H1 (cell line): ENCODE data around the gene SFXN4. TPM values are rescaled to one million over a fixed set of nuclear protein-coding genes. Genes with fewer than 3 reads are reported as not detected.

Source experiments
- CTCF ChIA-PET: fragments of 300-600 bp; sonication (Branson Sonifier 250); formaldehyde crosslinking; loops from one replicate; lab custom pipeline; 2021; ENCODE audit not compliant: partially characterized antibody; lab: Charles Lee
- POLR2A ChIA-PET: fragments of 300-600 bp; sonication (Branson Sonifier 250); formaldehyde crosslinking; loops from one replicate; lab custom pipeline; 2021; ENCODE audit warnings: inconsistent platforms; ENCODE audit not compliant: partially characterized antibody; lab: Charles Lee
- DNase-seq, 2 experiments: peaks; one replicate each; pipeline versions ENCODE4 v3.0.0 to v3.0.0-alpha.2; 2010 to 2022; ENCODE audit warnings: low spot score in 2 of 2, low read depth in 1 of 2, mixed read lengths in 1 of 2
- FAIRE-seq: peaks from 2 replicates; lab custom pipeline; 2011; peaks lifted over from hg19 to GRCh38; lab: Jason Lieb, UNC
- H2AFZ ChIP-seq: 2 replicates; pipeline ENCODE4 v1.8.1; 2012; ENCODE audit warnings: low read length, inconsistent platforms
- H2AK5ac ChIP-seq: 2 replicates; pipeline ENCODE4 v1.6.1; 2013; ENCODE audit warnings: low read depth, low read length
- H2BK120ac ChIP-seq: replicated peaks from 2 replicates; pipeline ENCODE3; 2013; ENCODE audit warnings: low read depth, low read length, inconsistent platforms
- H2BK12ac ChIP-seq: 2 replicates; pipeline ENCODE4 v1.6.1; 2013; ENCODE audit warnings: low read depth, low read length
- H2BK15ac ChIP-seq: 2 replicates; pipeline ENCODE4 v1.6.1; 2013; ENCODE audit warnings: low read length
- H2BK20ac ChIP-seq: 2 replicates; pipeline ENCODE4 v1.6.1; 2013; ENCODE audit warnings: low read length
- H2BK5ac ChIP-seq: 2 replicates; pipeline ENCODE4 v1.6.1; 2013; ENCODE audit warnings: low read depth, low read length
- H3K14ac ChIP-seq: 2 replicates; pipeline ENCODE4 v1.6.1; 2013; ENCODE audit warnings: inconsistent platforms; ENCODE audit not compliant: insufficient read length
- H3K18ac ChIP-seq: 2 replicates; pipeline ENCODE4 v1.6.1; 2013; ENCODE audit warnings: low read length; ENCODE audit errors: extremely low read depth
- H3K23ac ChIP-seq: 2 replicates; pipeline ENCODE4 v1.6.1; 2013; ENCODE audit warnings: inconsistent platforms; ENCODE audit not compliant: insufficient read length
- H3K23me2 ChIP-seq: 2 replicates; pipeline ENCODE4 v1.6.1; 2013; ENCODE audit warnings: low read depth, low read length
- H3K27ac ChIP-seq: 2 replicates; pipeline ENCODE4 v1.6.1; 2011; ENCODE audit warnings: low read depth, low read length, inconsistent platforms
- H3K27me3 ChIP-seq, 4 experiments: replicated peaks in 1 of 4; 1 replicate in 1 of 4; 2 replicates in 3 of 4; pipeline versions ENCODE4 v1.6.1 to v1.8.1; 2011 to 2013; ENCODE audit warnings: low read length in 3 of 4, mild to moderate bottlenecking in 3 of 4, inconsistent platforms in 2 of 4, mixed read lengths in 2 of 4, moderate library complexity in 1 of 4; ENCODE audit not compliant: control insufficient read depth in 3 of 4, insufficient read depth in 3 of 4; ENCODE audit errors: extremely low read depth in 1 of 4
- H3K36me3 ChIP-seq, 4 experiments: 2 replicates each; pipeline versions ENCODE4 v1.6.1 to v1.8.1; 2011 to 2013; ENCODE audit warnings: mild to moderate bottlenecking in 4 of 4, low read length in 3 of 4, moderate library complexity in 2 of 4, control low read depth in 1 of 4, inconsistent platforms in 1 of 4; ENCODE audit not compliant: insufficient read depth in 4 of 4, control insufficient read depth in 2 of 4
- H3K4ac ChIP-seq: replicated peaks from 2 replicates; pipeline ENCODE3; 2013; ENCODE audit warnings: low read length, low read depth, mixed read lengths, inconsistent platforms; ENCODE audit not compliant: insufficient read length
- H3K4me1 ChIP-seq, 4 experiments: replicated peaks in 1 of 4; 1 replicate in 1 of 4; 2 replicates in 3 of 4; pipeline versions ENCODE4 v1.6.1 to v1.8.1; 2011 to 2013; ENCODE audit warnings: low read length in 3 of 4, inconsistent platforms in 2 of 4, mixed read lengths in 1 of 4; ENCODE audit not compliant: insufficient read depth in 4 of 4, control insufficient read depth in 3 of 4
- H3K4me2 ChIP-seq, 2 experiments: 2 replicates each; pipeline versions ENCODE4 v1.6.1 to v1.8.1; 2011 to 2013; ENCODE audit warnings: low read depth in 2 of 2, low read length in 2 of 2, control low read depth in 1 of 2, inconsistent platforms in 1 of 2, mild to moderate bottlenecking in 1 of 2; ENCODE audit not compliant: insufficient read depth in 1 of 2
- H3K4me3 ChIP-seq, 4 experiments: fragments of 200-600, 300-600 bp in 1 of 4; sonication (generic), shearing (Covaris generic), sonication (Bioruptor Twin) in 1 of 4; 2 replicates each; pipeline versions ENCODE4 v1.5.1 to v1.8.1; 2011 to 2016; ENCODE audit warnings: low read length in 4 of 4, low read depth in 3 of 4, control low read depth in 2 of 4, inconsistent platforms in 2 of 4, mild to moderate bottlenecking in 2 of 4, mixed read lengths in 1 of 4, moderate library complexity in 1 of 4; ENCODE audit not compliant: insufficient read depth in 2 of 4; ENCODE audit errors: extremely low read depth in 1 of 4
- H3K56ac ChIP-seq: replicated peaks from 2 replicates; pipeline ENCODE3; 2013; ENCODE audit warnings: low read depth, mild to moderate bottlenecking, mixed read lengths, low read length, inconsistent platforms; ENCODE audit not compliant: insufficient read length
- H3K79me1 ChIP-seq: 2 replicates; pipeline ENCODE4 v1.6.1; 2013; ENCODE audit warnings: low read depth, low read length, control low read depth
- H3K79me2 ChIP-seq, 2 experiments: 2 replicates each; pipeline versions ENCODE4 v1.6.1 to v1.8.1; 2012 to 2013; ENCODE audit warnings: low read length in 2 of 2, mild to moderate bottlenecking in 2 of 2, inconsistent platforms in 1 of 2; ENCODE audit not compliant: insufficient read depth in 2 of 2, control insufficient read depth in 1 of 2
- H3K9ac ChIP-seq, 4 experiments: replicated peaks in 1 of 4; 1 replicate in 1 of 4; 2 replicates in 3 of 4; pipeline versions ENCODE4 v1.6.1 to v1.8.1; 2011 to 2013; ENCODE audit warnings: low read depth in 3 of 4, low read length in 3 of 4, control low read depth in 2 of 4, mild to moderate bottlenecking in 2 of 4, moderate library complexity in 2 of 4, inconsistent platforms in 1 of 4; ENCODE audit errors: extremely low read depth in 1 of 4
- H3K9me3 ChIP-seq, 2 experiments: 2 replicates each; pipeline versions ENCODE4 v1.6.1 to v1.8.1; 2012 to 2013; ENCODE audit warnings: mild to moderate bottlenecking in 2 of 2, moderate library complexity in 2 of 2, control low read depth in 1 of 2, inconsistent platforms in 1 of 2, low read depth in 1 of 2, low read length in 1 of 2, mixed read lengths in 1 of 2; ENCODE audit not compliant: insufficient read depth in 2 of 2
- H4K20me1 ChIP-seq, 2 experiments: replicated peaks in 1 of 2; 2 replicates each; pipeline versions ENCODE3 to v1.8.1; 2011 to 2013; ENCODE audit warnings: inconsistent platforms in 2 of 2, low read length in 2 of 2, mild to moderate bottlenecking in 1 of 2; ENCODE audit not compliant: insufficient read depth in 2 of 2, control insufficient read depth in 1 of 2
- H4K5ac ChIP-seq: 2 replicates; pipeline ENCODE4 v1.6.1; 2013; ENCODE audit warnings: low read length, low read depth, mixed read lengths, inconsistent platforms; ENCODE audit not compliant: insufficient read length
- H4K8ac ChIP-seq: 2 replicates; pipeline ENCODE4 v1.8.0; 2013; ENCODE audit warnings: mild to moderate bottlenecking, moderate library complexity, low read length, inconsistent platforms; ENCODE audit not compliant: insufficient read depth; ENCODE audit errors: extremely low read depth
- H4K91ac ChIP-seq: replicated peaks from 2 replicates; pipeline ENCODE3; 2013; ENCODE audit warnings: low read length, mixed read lengths, inconsistent platforms; ENCODE audit not compliant: insufficient read length
- CBX5 ChIP-seq: fragments of 300-800, 300-1000 bp; sonication (generic); IDR thresholded peaks from 2 replicates; pipeline ENCODE4 v1.7.1; 2016; ENCODE audit warnings: antibody characterized with exemption, low read length, low read depth
- CEBPB ChIP-seq: IDR thresholded peaks from 2 replicates; pipeline ENCODE4 v1.6.1; 2012; ENCODE audit warnings: low read depth, low read length
- FOSL1 ChIP-seq: IDR thresholded peaks from 2 replicates; pipeline ENCODE4 v1.6.1; 2011; ENCODE audit warnings: mild to moderate bottlenecking, low read depth, low read length, moderate library complexity; ENCODE audit not compliant: insufficient read depth
- HDAC2 ChIP-seq, 2 experiments: fragments of 300-600 bp in 1 of 2; sonication (generic) in 1 of 2; IDR thresholded peaks; 2 replicates each; pipeline ENCODE4 v1.6.1; 2011 to 2012; ENCODE audit warnings: low read depth in 2 of 2, low read length in 2 of 2, mild to moderate bottlenecking in 2 of 2, moderate library complexity in 2 of 2, borderline replicate concordance in 1 of 2, inconsistent platforms in 1 of 2
- KDM4A ChIP-seq: IDR thresholded peaks from one replicate; pipeline ENCODE4 v1.7.1; 2012; ENCODE audit warnings: low read depth, mild to moderate bottlenecking, moderate library complexity, low read length, inconsistent platforms; ENCODE audit not compliant: severe bottlenecking
- MAFK ChIP-seq: IDR thresholded peaks from 2 replicates; pipeline ENCODE4 v1.6.1; 2012; ENCODE audit warnings: low read depth, mild to moderate bottlenecking, improper control_type of control experiment, low read length
- POLR2AphosphoS5 ChIP-seq: IDR thresholded peaks from 2 replicates; pipeline ENCODE4 v1.6.1; 2011; ENCODE audit warnings: low read depth, low read length
- RAD21 ChIP-seq, 2 experiments: IDR thresholded peaks in 1 of 2; conservative IDR thresholded peaks in 1 of 2; 2 replicates each; pipeline ENCODE4 v1.6.1; 2011; ENCODE audit warnings: low read depth in 2 of 2, low read length in 2 of 2, improper control_type of control experiment in 1 of 2, inconsistent platforms in 1 of 2, mild to moderate bottlenecking in 1 of 2, moderate library complexity in 1 of 2
- RFX5 ChIP-seq: IDR thresholded peaks from 2 replicates; pipeline ENCODE4 v1.6.1; 2011; ENCODE audit warnings: low read depth, low read length, improper control_type of control experiment, borderline replicate concordance
- SP2 ChIP-seq: IDR thresholded peaks from 2 replicates; pipeline ENCODE4 v1.6.1; 2012; ENCODE audit warnings: mild to moderate bottlenecking, low read length, inconsistent platforms
- YY1 ChIP-seq: IDR thresholded peaks from 2 replicates; pipeline ENCODE4 v1.6.1; 2011; ENCODE audit warnings: low read depth, mild to moderate bottlenecking, low read length
- WGBS, 2 experiments: shearing (Covaris generic) in 1 of 2; methylation state at CpG; one replicate each; pipeline versions ENCODE4 v1.1.6 to v1.1.7; 2013 to 2015; ENCODE audit warnings: low lambda C conversion rate in 2 of 2, mixed read lengths in 2 of 2, inconsistent platforms in 1 of 2, low coverage in 1 of 2, missing lambda C conversion rate in 1 of 2; ENCODE audit not compliant: insufficient replicate concordance in 2 of 2, insufficient coverage in 1 of 2, insufficient read length in 1 of 2; ENCODE audit errors: extremely low coverage in 1 of 2, missing lambda C conversion rate in 1 of 2; 5-methylcytosine and 5-hydroxymethylcytosine counted together
- polyA plus RNA-seq, 7 experiments: library from polyadenylated mRNA; depleted of rRNA in 3 of 7; stranded (reverse) in 5 of 7; unstranded in 2 of 7; fragments of >200 nt in 5 of 7; fragments of 200-250 nt in 2 of 7; gene quantifications; 1 replicate in 5 of 7; 2 replicates in 1 of 7; 4 replicates in 1 of 7; pipeline versions ENCODE4 v1.2.1 to v1.2.3, GENCODE V29; 2011 to 2013; ENCODE audit warnings: missing spikeins in 2 of 7, mixed read lengths in 2 of 7
- total RNA-seq: library from RNA; stranded (reverse); fragmentation: NEBNext Ultra II Directional; extraction: Animal tissue kit (Norgen Biotek cat#: 25700); gene quantifications from 2 replicates; pipeline ENCODE4 v1.2.1, GENCODE V29; 2021

Gene SFXN4
- total and polyA plus RNA-seq, 2 of the 8 experiments (the other 6 are each of a cell fraction or from before 2014, with no cell fraction given): 15.4 to 21.6 TPM

DNA sequence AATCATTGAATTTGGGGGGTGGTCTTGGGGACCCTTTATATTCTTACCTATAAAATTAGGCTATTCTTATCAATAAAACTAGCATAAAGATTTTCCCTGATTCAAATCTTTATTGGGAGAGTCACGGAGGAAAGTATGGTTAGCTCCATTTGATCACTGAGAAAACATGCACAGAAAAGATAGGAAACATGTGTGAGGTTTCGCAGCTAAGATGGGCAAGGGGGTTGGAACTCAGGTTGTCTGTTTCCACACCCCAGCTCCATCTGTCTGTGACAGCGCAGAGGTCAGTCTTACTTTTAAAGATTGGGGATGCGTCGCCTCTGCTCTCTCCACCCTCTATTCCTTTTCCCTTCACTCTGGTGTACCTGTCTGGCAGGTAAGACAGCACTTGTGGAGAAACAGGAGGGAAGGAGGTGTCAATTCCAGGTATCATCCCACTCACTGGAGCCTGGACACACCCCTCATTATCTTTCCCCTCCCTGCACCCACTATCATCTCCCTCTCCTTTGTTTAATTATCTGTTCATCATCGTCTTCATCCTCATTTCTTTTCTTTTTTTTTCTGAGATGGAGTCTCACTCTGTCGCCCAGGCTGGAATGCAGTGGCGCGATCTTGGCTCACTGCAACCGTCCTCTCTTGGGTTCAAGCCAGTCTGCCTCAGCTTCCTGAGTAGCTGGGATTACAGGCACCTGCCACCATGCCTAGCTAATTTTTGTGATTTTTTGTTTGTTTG lies 64.0 kb downstream of the SFXN4 start:
- DNase-seq (no peak), FAIRE-seq (no peak)
- Histone ChIP-seq H3K14ac (no peak overlapping the region), H2BK5ac (no peak overlapping the region), H3K4me3 (no peak overlapping the region), H3K79me2 (peaks cover 0 to 14% of the 10 kb centered on the region in 2 experiments; a peak in 2 of 4 replicates), H3K23ac (no peak overlapping the region), H3K9ac (no peak overlapping the region), H2AFZ (no peak overlapping the region; the same call in 1 of the 2 replicates), H3K4me1 (peaks cover 0 to 3% (median 0%) of the 10 kb centered on the region in 4 experiments; a peak in 1 of 7 replicates), H3K56ac (no peak overlapping the region), H4K91ac (no peak overlapping the region), H4K5ac (no peak overlapping the region), H2BK12ac (no peak overlapping the region), H3K9me3 (no peaks in the 10 kb centered on the region), H2BK15ac (no peak overlapping the region), H3K18ac (no peak overlapping the region), H2BK20ac (no peak overlapping the region), H3K27me3 (no peaks in the 10 kb centered on the region), H3K4ac (no peak overlapping the region), H3K79me1 (no peaks in the 10 kb centered on the region), H3K4me2 (no peak overlapping the region), H3K23me2 (peaks cover 6% of the 10 kb centered on the region; the same call in 1 of the 2 replicates), H4K8ac (no peak overlapping the region; the same call in 1 of the 2 replicates), H2BK120ac (no peak overlapping the region), H2AK5ac (no peak overlapping the region), H3K27ac (no peak overlapping the region), H3K36me3 (0 out of 8 replicates have a peak, but pooled peaks cover 0 to 3% (median 0%) of the 10 kb centered on the region in 4 experiments), H4K20me1 (no peaks in the 10 kb centered on the region)
- CTCF ChIA-PET: interaction anchor here (1.0 to 1.7 kb wide), 3 partner anchors 17 to 388 kb away, joined by 3 to 5 read pairs (median 3); no protein-coding TSS in a partner anchor
- POLR2A ChIA-PET: interaction anchor here (0.9 to 1.3 kb wide), 3 partner anchors 19 to 31 kb away, joined by 3 to 7 read pairs (median 4); partner anchors contain the start of gene EIF3A
- TF ChIP-seq YY1 (no peak), FOSL1 (no peak), MAFK (no peak), HDAC2 (IDR thresholded peaks at IDR 0.05; ENCODE audit: borderline replicate concordance in 1 of 2, low read depth in 2 of 2, low read length in 2 of 2) (no peak), KDM4A (no peak), POLR2AphosphoS5 (no peak), RFX5 (no peak), SP2 (no peak), CEBPB (no peak), RAD21 (IDR thresholded peaks at IDR 0.05 in 1 of 2, conservative IDR thresholded peaks at IDR 0.05 in 1 of 2; ENCODE audit: low read depth in 2 of 2, low read length in 2 of 2) (no peak), CBX5 (no peak)
- 90% methylated on average over 9 of the region's 10 CpGs; no CpG with 5 or more reads in 1 of the 2 experiments for WGBS, 2 experiments
